ENCODE measurements around the gene TINCR. TPM values are rescaled to one million over a fixed set of nuclear protein-coding genes. Genes with fewer than 3 reads are reported as not detected.

TINCR gene
- total and polyA plus RNA-seq, 2 donors (not counting 3 experiments of a cell fraction or from before 2014, with no cell fraction given): 0.01 TPM; not detected in 1

DNA sequence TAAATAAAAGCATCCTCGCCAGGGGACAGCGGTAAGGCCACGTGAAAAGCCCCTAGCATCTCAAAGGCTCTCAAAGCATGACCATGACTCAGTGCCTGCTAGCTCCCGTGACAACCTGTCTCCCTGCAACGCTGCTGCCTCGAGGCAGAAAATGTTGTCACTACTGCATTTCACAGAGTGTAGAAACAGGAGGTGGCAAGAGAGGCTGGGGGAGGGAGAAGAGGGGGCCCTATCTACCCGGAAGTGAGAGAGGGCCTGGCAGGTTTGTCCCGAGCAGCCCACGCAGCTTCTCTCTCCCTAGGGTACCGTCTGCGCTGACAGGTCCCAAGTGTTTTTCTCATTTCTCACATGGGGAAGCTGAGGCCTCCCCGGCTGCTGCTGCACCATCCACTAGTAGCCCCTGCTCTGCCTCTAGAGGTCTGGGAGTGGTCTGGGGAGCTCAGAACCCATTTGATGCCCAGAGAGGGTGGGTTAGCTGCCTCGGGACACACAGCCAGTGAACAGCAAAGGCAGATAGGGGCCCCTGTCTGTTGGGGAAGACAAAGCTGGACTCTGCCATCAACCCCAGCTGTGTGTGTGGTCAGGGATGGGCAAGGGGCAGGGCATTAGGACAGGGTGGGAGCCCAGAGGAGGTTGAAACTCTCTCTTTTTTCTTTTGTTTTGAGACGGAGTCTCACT is 3.7 kb downstream of the TINCR start:
- Histone ChIP-seq H3K9me1 (replicated peaks; ENCODE audit: control insufficient read depth, extremely low read depth, insufficient read depth, low read length) (no peaks in the 10 kb centered on the region), H3K36me3 (ENCODE audit: control insufficient read depth in 2 of 2, extremely low read depth in 1 of 2, insufficient read depth in 2 of 2, low read length in 2 of 2) (no peaks in the 10 kb centered on the region), H3K27ac (ENCODE audit: insufficient read depth, low read depth, low read length) (no peak overlapping the region), H3K9ac (replicated peaks; ENCODE audit: extremely low read depth, insufficient read depth, low read length) (no peak overlapping the region), H4K20me1 (replicated peaks; ENCODE audit: control insufficient read depth, extremely low read depth, insufficient read depth, low read length) (no peaks in the 10 kb centered on the region), H2AFZ (ENCODE audit: low read depth, low read length) (no peak overlapping the region), H3K9me3 (replicated peaks; ENCODE audit: control insufficient read depth, insufficient read depth, low read length) (no peaks in the 10 kb centered on the region), H3K27me3 (ENCODE audit: control insufficient read depth in 2 of 2, insufficient read depth in 2 of 2, low read length in 2 of 2) (peaks cover 12 to 17% of the 10 kb centered on the region in 2 experiments), H3K79me2 (ENCODE audit: control insufficient read depth, insufficient read depth, low read length) (no peaks in the 10 kb centered on the region), H3K4me3 (replicated peaks in 1 of 3; ENCODE audit: insufficient read depth in 1 of 3, low read depth in 1 of 3, low read length in 3 of 3) (no peak overlapping the region), H3K4me1 (ENCODE audit: control insufficient read depth, extremely low read depth, insufficient read depth, low read length) (no peaks in the 10 kb centered on the region), H3K4me2 (ENCODE audit: insufficient read depth, low read length) (no peak overlapping the region)
- no TSS peak for BruUV-seq (replicated peaks)
- TF ChIP-seq, protein P1, sequence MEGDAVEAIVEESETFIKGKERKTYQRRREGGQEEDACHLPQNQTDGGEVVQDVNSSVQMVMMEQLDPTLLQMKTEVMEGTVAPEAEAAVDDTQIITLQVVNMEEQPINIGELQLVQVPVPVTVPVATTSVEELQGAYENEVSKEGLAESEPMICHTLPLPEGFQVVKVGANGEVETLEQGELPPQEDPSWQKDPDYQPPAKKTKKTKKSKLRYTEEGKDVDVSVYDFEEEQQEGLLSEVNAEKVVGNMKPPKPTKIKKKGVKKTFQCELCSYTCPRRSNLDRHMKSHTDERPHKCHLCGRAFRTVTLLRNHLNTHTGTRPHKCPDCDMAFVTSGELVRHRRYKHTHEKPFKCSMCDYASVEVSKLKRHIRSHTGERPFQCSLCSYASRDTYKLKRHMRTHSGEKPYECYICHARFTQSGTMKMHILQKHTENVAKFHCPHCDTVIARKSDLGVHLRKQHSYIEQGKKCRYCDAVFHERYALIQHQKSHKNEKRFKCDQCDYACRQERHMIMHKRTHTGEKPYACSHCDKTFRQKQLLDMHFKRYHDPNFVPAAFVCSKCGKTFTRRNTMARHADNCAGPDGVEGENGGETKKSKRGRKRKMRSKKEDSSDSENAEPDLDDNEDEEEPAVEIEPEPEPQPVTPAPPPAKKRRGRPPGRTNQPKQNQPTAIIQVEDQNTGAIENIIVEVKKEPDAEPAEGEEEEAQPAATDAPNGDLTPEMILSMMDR (IDR thresholded peaks at IDR 0.05; ENCODE audit: extremely low read depth in 1 of 2, insufficient read depth in 1 of 2, low read depth in 1 of 2, low read length in 2 of 2): no peak
- dilution Hi-C loops (cut with MboI; ENCODE audit: extremely low pct_ligation_motif_present, low sequenced_read_pairs): no loop called here
- intact Hi-C loops (cut with micrococcal nuclease): no loop called here
- ChIA-PET POLR2A (no interaction called here), CTCF (interaction anchor here (1.6 kb wide), 1 partner anchor 16 kb away, joined by 5 read pairs; no protein-coding TSS in a partner anchor)
- no peak for DNase-seq (ENCODE audit: low read depth, low spot score)
- no peak for FAIRE-seq

DNA sequence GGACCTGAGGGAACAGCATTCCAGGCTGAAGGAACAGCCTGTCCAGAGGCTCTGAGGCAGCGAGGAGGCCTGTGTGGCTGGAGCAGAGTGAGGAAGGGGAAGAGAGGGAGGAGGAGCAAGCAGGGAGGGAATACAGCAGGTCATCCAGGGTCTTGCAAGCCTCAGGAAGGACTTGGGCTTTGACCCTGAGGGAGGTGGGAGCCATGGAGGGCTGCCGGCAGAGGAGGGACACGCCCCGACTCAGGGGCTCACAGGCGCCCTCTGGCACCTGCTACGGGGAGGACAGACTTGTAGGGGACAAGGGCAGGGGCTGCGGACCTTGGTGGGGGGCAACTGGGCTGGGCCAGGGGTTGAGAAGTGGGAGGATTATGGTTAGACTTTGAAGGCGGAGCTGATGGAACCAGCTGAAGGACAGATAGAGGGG is 4.7 kb downstream of the TINCR start:
- Histone ChIP-seq H3K27me3 (ENCODE audit: control insufficient read depth in 2 of 2, insufficient read depth in 2 of 2, low read length in 2 of 2) (peaks cover 12 to 14% of the 10 kb centered on the region in 2 experiments), H3K4me3 (replicated peaks in 1 of 3; ENCODE audit: insufficient read depth in 1 of 3, low read depth in 1 of 3, low read length in 3 of 3) (no peak overlapping the region), H3K4me2 (ENCODE audit: insufficient read depth, low read length) (no peak overlapping the region), H2AFZ (ENCODE audit: low read depth, low read length) (no peak overlapping the region), H3K27ac (ENCODE audit: insufficient read depth, low read depth, low read length) (no peak overlapping the region), H3K9me3 (replicated peaks; ENCODE audit: control insufficient read depth, insufficient read depth, low read length) (no peaks in the 10 kb centered on the region), H3K9ac (replicated peaks; ENCODE audit: extremely low read depth, insufficient read depth, low read length) (no peak overlapping the region), H3K36me3 (ENCODE audit: control insufficient read depth in 2 of 2, extremely low read depth in 1 of 2, insufficient read depth in 2 of 2, low read length in 2 of 2) (no peaks in the 10 kb centered on the region), H4K20me1 (replicated peaks; ENCODE audit: control insufficient read depth, extremely low read depth, insufficient read depth, low read length) (no peaks in the 10 kb centered on the region), H3K4me1 (ENCODE audit: control insufficient read depth, extremely low read depth, insufficient read depth, low read length) (no peaks in the 10 kb centered on the region), H3K79me2 (ENCODE audit: control insufficient read depth, insufficient read depth, low read length) (no peaks in the 10 kb centered on the region), H3K9me1 (replicated peaks; ENCODE audit: control insufficient read depth, extremely low read depth, insufficient read depth, low read length) (no peaks in the 10 kb centered on the region)
- dilution Hi-C loops (cut with MboI; ENCODE audit: extremely low pct_ligation_motif_present, low sequenced_read_pairs) (no loop called here), intact Hi-C loops (cut with micrococcal nuclease) (no loop called here)
- TF ChIP-seq, protein P2, sequence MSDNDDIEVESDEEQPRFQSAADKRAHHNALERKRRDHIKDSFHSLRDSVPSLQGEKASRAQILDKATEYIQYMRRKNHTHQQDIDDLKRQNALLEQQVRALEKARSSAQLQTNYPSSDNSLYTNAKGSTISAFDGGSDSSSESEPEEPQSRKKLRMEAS (IDR thresholded peaks at IDR 0.05; ENCODE audit: insufficient read depth, insufficient read length): no peak
- TF ChIP-seq JUN (IDR thresholded peaks at IDR 0.05; ENCODE audit: borderline replicate concordance, insufficient read depth, insufficient read length, low read depth): no peak
- no peak for TF ChIP-seq GATA2 (IDR thresholded peaks at IDR 0.05; ENCODE audit: insufficient read depth, insufficient read length, low read depth, low read length)
- BruUV-seq (replicated peaks): no TSS peak
- POLR2A ChIA-PET: no interaction called here
- CTCF ChIA-PET: interaction anchor here (1.6 kb wide), 1 partner anchor 15 kb away, joined by 5 read pairs; no protein-coding TSS in a partner anchor
- DNase-seq (ENCODE audit: low read depth, low spot score) (no peak), FAIRE-seq (no peak)

Measured in endothelial cell of umbilical vein (primary cell).